Measurements from ENCODE around the gene PTPN20. TPM values are rescaled to one million over a fixed set of nuclear protein-coding genes. Genes with fewer than 3 reads are reported as not detected.
A peak's percentile ranks its signal among the peaks of the same experiment; 100 is the strongest.

Gene PTPN20
- total RNA-seq, 2 donors from 2014 or later = 0.71 to 2.1 TPM

GRCh38 chr10:47010036-47010435, 98.8 kb downstream of the PTPN20 start:
- Mint-ChIP-seq H3K27ac (no peak overlapping the region), H3K36me3 (no peaks in the 10 kb centered on the region), H3K9me3 (no peaks in the 10 kb centered on the region)
- ATAC-seq (no peak), DNase-seq (ENCODE audit: low spot score in 2 of 2) (no peak)

- DNase-seq (ENCODE audit: low spot score in 2 of 2) (no peak), ATAC-seq (no peak)
- no peaks in the 10 kb centered on the region for H3K9me3 Mint-ChIP-seq
- H3K36me3 Mint-ChIP-seq = no peaks in the 10 kb centered on the region
- no peak overlapping the region for H3K27ac Mint-ChIP-seq
Measured at GRCh38 chr10:47012214-47012613, 101.0 kb downstream of the PTPN20 start.

DNA sequence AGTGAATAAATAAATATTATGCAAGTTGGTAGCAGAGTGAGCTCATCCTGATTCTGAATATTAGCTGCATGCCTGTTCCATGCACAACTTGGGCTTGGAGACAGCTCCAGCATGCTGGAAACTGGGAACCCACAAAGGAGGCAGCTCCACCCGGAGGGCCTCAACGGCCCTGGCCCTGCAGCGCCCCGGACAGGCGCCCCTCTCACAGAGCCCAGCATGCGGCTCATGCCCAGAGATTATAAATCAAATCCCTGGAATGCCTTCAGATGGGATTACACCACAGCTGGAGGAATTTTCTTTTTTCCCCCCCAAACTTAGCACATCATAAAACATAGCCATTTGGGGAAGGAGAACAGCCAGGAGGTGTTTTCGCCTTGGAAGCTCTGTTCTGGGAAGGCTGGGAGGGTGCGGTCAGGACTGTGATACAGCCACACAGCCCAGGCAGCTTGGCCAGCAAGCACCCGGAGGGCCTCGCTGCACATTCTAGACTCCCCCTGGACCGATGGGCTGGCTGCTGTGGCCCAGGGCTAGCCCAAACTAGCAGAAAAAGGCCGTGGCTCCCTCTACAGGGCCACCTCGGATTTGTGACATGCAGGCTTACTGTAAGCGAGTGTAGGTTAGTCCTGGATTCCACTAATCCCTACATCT, 102.4 kb downstream of the PTPN20 start:
- DNase-seq (ENCODE audit: low spot score in 2 of 2) (no peak), ATAC-seq (no peak)
- Mint-ChIP-seq H3K9me3 (no peaks in the 10 kb centered on the region), H3K27ac (no peak overlapping the region), H3K36me3 (no peaks in the 10 kb centered on the region)

DNA sequence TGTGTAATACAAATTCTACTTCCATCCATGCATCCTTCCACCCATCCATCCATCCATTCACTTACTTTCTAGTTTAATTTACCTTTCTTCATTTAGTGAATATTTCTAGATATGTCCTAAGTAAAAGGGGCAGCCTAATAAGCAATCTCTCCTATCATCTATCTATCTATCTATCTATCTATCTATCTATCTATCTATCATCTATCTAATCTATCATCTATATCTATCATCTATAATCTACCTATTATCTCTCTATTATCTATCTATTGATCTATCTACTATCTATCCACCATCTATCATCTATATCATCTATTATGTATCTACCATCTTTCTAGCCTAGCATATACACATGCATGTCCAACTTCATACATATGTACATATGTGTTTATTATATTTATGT, 104.2 kb downstream of the PTPN20 start:
- ATAC-seq (no peak), DNase-seq (ENCODE audit: low spot score in 2 of 2) (no peak)
- no peaks in the 10 kb centered on the region for H3K36me3 Mint-ChIP-seq
- H3K27ac Mint-ChIP-seq = no peak overlapping the region
- H3K9me3 Mint-ChIP-seq = no peaks in the 10 kb centered on the region

DNA sequence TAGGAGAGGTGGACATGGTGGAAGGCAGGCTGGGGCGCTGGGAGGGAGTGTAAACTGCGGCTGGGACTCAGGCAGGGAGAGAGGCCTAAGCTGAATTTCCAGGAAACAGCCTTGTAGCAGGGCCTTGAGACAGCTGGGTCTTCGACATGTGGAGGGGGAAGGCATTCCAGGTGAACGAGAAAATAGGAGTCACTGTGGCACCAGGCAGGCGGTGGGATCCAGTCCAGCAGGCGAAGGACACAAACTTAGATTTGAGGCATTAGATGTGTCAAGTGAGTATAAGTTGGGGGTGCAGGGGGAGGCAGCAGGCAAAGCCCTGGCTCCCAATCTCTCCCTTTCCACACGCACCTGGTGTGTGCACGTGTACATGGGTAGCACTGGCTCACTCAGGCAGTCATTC, 105.3 kb downstream of the PTPN20 start:
- H3K27ac Mint-ChIP-seq = no peak overlapping the region
- no peak for ATAC-seq
- H3K36me3 Mint-ChIP-seq = no peaks in the 10 kb centered on the region
- DNase-seq (ENCODE audit: low spot score in 2 of 2) = no peak
- H3K9me3 Mint-ChIP-seq = no peaks in the 10 kb centered on the region

- Mint-ChIP-seq H3K36me3 (no peaks in the 10 kb centered on the region), H3K27ac (no peak overlapping the region), H3K9me3 (no peaks in the 10 kb centered on the region)
- no peak for DNase-seq (ENCODE audit: low spot score in 2 of 2)
- no peak for ATAC-seq
Measured at GRCh38 chr10:47018026-47018735, 107.0 kb downstream of the PTPN20 start.

DNA sequence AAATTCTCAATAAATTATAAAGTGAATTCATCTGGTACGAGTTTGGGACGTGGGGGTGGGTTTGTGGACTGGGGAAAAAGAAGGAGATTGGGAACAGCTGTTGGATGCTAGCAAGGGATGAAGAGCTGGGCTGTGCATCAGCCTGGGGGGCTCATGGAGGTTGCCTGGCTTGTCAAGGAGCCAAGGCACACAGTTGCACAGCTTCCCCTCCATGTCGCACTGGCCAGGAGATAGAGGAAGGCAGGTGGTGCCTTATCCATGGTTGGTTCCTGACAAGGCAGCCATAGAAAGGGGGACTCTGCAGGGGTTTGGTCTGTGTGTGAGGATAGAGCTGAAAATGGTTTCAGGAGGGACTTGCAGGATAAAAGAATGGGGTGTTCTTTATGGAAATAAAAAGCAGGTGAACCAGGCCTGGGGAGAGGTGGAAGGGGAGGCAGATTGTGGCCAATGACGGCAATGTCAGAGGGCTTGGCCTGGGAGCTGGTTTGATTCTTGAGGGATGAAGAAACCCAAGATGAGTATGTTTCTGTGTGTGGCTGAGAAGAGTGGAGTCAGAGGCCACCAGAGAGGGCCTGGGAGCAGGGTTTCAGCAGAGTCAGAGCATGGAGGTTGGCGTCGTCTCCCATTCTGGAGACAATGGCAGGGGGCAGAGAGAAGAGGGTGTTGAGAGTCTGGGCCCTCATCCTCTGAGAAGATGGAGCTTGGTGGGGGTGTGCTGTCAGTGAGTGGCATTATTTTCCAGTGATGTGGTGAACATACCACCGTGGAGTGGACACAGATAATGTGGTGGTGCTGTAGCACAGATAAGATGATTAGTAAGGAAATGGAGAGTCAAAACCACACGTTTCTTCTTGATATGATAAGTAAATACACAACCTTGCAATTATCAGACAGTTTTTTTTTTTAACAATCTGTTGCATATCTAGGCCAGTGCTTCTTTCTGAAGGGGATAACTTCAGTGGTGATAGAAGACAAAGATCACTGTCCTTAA, 108.2 kb downstream of the PTPN20 start:
- ATAC-seq (no peak), DNase-seq (ENCODE audit: low spot score in 2 of 2) (no peak)
- H3K36me3 Mint-ChIP-seq = no peaks in the 10 kb centered on the region
- H3K9me3 Mint-ChIP-seq = no peaks in the 10 kb centered on the region
- no peak overlapping the region for H3K27ac Mint-ChIP-seq

DNA sequence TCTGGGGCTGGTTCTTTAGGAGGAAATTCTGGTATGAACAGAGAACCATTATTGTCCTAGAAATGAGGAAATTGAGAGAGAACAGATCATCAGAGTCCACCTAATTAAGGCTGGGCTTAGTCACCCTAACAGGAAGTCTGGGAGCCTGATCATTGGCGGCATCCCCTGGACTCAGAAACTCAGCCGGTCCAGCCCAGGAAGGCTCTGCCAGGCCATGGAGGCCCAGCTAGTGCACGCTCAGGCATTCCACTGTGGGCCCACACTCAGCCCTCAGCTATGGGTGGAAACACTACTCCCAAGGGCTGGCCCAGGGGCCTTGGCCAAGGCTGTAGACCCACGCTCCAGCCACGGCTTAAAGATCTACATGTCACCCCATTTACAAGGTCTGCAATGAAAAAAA, 109.2 kb downstream of the PTPN20 start:
- ATAC-seq (no peak), DNase-seq (ENCODE audit: low spot score in 2 of 2) (no peak)
- no peaks in the 10 kb centered on the region for H3K9me3 Mint-ChIP-seq
- no peak overlapping the region for H3K27ac Mint-ChIP-seq
- no peaks in the 10 kb centered on the region for H3K36me3 Mint-ChIP-seq

DNA sequence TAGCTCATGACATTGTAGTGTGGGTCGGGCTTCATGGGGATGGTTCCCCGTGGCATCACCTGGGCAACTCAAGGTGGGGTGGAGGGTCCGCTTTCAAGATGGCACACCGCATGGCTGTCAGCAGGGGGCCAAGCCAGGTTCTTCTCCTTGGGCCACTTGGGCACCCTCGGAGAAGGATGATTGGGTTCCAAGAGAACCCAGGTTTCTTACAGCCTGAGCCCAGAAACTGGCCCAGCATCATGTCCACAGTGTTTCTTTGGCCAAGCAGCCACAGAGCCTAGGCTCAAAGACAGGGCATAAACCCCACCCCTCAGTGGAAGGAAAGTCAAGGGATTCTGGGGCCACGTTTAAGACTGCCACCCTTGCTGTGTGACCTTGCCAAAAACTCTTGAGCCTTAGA, 110.6 kb downstream of the PTPN20 start:
- Mint-ChIP-seq H3K9me3 (no peaks in the 10 kb centered on the region), H3K27ac (no peak overlapping the region), H3K36me3 (no peaks in the 10 kb centered on the region)
- no peak for ATAC-seq
- DNase-seq (ENCODE audit: low spot score in 2 of 2) = no peak

DNA sequence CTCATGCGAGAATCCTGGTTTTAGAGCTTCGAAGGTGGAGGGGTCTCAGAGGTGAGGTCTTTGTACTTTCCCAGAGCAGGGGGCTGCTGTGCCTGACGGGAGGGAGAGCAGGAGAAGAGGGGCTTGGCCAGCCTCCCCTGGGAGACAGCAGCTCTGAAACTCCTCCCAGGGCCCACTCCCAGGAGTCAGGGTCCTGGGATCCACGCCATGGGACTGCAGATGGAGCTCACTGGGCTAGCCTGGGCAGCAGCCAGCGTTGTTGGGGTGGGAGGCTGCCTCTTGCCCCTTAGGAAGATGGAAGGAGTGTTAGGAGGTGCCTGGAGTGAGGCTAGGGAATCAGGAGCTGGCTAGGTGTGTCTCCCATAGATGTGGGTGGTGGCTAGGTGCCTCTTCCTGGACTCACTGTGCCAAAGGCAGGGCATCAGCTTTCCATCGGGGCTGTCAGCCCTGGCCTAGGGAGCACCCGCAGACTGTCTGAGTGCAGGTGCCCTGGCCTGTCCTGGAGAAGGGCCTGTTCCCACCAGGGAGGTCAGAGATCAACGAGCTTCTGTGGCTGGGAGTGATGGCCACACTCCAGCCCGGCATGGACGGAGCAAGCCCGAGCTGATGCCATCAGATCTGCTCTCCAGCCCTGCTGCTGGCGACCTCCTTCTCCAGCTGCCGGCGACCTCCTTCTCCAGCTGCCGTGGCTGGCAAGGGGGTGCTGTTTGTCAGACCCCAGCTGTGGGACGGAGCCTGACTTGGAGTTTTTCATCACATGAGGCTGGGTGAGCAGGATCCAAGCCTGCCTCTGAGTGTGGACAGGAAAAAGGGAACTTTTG, 111.3 kb downstream of the PTPN20 start:
- no peak overlapping the region for H3K27ac Mint-ChIP-seq

DNA sequence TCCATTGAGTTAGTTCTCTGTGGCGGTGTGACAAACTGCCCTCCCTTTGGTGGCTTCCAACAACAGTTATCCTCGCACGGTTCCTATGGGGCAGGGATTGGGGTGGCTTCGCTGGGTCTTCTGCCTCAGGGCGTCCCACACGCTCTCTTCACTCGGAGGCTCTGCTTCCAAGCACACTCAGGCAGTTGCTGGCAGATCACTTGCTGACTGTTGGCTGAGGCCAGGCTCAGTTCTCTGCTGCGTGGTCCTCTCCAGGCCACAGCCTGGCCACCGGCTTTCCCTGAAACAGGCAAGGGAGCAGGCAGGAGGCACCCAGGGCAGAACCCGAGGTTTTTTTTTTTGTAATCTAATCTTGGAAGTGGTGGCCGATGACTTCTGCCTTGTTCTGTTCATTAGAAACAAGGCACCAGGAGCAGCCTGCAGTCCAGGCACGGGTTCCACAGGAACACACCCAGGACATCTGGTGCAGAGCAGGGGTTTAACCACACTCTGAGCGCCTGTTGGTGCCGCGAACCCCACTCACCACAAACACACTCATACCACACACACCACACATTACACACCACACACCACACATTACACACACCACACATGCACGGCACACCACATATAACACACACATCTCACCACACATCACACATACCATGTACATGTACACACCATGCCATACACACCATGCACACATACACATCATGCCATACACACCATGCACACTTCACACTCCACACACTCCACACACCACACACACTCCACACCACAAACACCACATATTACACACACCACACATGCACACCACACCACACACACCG, 112.2 kb downstream of the PTPN20 start:
- no peaks in the 10 kb centered on the region for H3K36me3 Mint-ChIP-seq
- no peak for DNase-seq (ENCODE audit: low spot score in 2 of 2)
- no peak overlapping the region for H3K27ac Mint-ChIP-seq
- H3K9me3 Mint-ChIP-seq = no peaks in the 10 kb centered on the region
- ATAC-seq = peak in 1 of 2 donors; percentile 14

More for the DNA sequence above, 111.3 kb downstream of the PTPN20 start:
- DNase-seq (ENCODE audit: low spot score in 2 of 2) (no peak), ATAC-seq (no peak)
- H3K36me3 Mint-ChIP-seq = no peaks in the 10 kb centered on the region
- H3K9me3 Mint-ChIP-seq = no peaks in the 10 kb centered on the region

- Mint-ChIP-seq H3K9me3 (no peaks in the 10 kb centered on the region), H3K27ac (no peak overlapping the region), H3K36me3 (no peaks in the 10 kb centered on the region)
- ATAC-seq = no peak
- no peak for DNase-seq (ENCODE audit: low spot score in 2 of 2)
Measured at GRCh38 chr10:47024046-47024322, 112.8 kb downstream of the PTPN20 start.

DNA sequence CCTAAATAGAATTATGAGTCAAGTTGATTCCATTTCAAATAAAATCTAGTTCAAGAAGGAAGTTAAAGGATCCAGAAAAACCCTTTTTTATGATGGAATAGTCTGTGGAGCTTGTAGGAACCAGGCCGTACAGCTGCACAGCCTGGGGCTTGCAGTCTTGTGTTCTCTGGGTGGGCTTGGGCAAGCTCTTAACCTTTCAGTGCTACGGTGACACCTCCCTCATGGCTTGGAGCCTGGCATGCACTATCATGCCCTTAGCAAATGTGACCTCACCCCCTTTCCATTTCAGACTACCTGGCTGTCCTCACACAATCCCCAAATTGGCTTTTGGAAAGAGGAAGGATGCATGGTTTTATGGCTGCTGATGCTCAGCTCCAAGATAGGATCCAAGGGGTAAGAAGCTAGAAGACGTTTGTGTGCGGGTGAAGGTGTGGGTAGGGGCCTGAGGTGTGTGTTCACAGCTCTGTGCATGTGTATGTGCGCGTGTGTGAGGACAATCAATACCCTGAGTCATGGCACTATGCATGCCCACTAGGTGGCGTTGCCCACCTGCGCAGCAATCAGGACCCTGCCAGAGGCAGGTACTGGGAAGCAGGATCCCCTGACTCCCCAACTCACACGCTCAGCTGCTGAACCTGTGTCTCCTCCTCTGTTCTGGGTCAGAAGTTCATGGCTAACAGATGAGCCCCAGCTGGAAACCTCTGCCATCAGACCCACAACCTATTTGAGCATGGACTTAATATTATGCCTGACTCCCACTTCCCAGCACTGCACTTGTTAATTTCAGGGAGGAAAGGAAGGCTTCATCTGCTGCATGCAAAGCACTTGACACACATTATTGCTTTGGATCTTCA, 113.4 kb downstream of the PTPN20 start:
- Mint-ChIP-seq H3K9me3 (no peaks in the 10 kb centered on the region), H3K27ac (no peak overlapping the region), H3K36me3 (no peaks in the 10 kb centered on the region)
- ATAC-seq (peak; percentile 90 to 91), DNase-seq (ENCODE audit: low spot score in 2 of 2) (peak in 1 of 2 donors; percentile 66)

DNA sequence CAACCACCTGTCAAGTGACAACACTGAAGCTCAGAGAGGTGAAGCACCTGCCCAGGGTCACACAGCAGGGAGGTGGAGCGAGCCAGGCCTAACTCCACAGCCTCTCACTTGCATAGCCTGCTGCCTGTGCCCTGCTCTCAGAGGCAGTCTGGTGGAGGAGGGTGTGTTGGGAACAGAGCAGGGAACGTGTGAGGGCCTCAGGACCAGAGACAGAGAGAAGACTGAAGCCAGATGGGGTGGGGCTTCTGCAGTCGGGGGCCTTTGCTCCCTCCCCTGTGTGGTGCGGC, 114.0 kb downstream of the PTPN20 start:
- DNase-seq (ENCODE audit: low spot score in 2 of 2) (no peak), ATAC-seq (peak; percentile 17 to 28)
- no peaks in the 10 kb centered on the region for H3K9me3 Mint-ChIP-seq

DNA sequence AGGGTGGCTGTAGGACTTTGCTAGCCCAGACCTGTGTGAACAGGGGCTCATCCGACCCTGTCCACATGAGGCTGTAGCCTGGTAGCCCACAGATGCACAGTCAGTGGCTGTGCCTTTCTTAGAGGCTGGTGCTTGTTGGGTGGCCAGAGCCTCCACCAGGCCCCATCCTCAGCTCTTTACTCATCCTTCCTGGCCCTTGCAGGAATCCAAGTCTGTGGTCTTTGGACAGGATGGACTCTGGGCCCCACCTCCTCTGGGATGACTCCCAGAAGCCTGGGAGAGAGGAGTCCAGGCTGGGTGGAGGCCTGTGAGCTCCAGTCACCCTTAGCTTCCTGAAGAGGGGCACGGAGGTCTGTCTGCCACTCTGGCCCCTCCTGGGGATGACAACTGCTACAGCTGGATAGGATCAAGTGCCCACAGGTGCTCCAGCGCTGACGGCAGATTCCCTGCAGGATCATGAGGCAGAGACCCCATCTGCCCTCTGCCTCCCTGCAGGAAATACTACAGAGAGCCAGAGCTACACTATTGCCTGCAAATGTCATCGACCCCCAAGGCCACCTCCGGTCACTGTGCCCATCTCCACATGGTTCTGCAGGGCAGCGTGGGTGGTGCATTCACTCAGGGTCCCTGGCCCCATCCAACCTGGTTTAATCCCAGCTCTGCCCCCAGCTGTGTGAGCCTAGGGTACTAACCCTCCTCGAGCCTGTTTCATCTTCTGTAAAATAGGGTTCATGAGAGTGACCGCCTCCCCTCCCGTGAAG, 114.5 kb downstream of the PTPN20 start:
- ATAC-seq = no peak
- peak overlapping the region in 1 of 2 donors; percentile 36 for H3K27ac Mint-ChIP-seq
- H3K36me3 Mint-ChIP-seq = no peaks in the 10 kb centered on the region
- no peak for DNase-seq (ENCODE audit: low spot score in 2 of 2)
- no peaks in the 10 kb centered on the region for H3K9me3 Mint-ChIP-seq

More for the DNA sequence above, 114.0 kb downstream of the PTPN20 start:
- no peaks in the 10 kb centered on the region for H3K36me3 Mint-ChIP-seq
- H3K27ac Mint-ChIP-seq = no peak overlapping the region
